ENCODE measurements around the gene ACVR1.

Gene ACVR1

DNA sequence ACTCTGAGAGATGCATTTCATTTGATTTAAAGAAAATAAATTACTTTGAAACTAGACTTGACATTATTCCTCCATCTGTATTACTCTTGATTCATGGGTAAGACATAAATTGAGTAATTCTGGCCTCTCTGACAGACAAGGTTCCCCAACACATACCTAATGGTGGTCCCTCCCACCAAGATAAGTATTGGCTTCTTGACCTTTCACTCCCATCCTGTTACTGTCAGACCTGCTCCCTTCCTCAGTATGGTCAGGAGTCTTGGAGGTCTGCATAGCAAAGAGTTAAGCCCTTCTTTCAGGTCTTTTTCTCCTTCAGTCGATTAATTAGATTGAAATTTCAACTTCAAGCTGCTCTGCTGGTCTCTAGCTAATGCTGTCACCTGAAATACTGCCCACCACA, 42.2 kb upstream of the ACVR1 start:
- TF ChIP-seq, protein P1, sequence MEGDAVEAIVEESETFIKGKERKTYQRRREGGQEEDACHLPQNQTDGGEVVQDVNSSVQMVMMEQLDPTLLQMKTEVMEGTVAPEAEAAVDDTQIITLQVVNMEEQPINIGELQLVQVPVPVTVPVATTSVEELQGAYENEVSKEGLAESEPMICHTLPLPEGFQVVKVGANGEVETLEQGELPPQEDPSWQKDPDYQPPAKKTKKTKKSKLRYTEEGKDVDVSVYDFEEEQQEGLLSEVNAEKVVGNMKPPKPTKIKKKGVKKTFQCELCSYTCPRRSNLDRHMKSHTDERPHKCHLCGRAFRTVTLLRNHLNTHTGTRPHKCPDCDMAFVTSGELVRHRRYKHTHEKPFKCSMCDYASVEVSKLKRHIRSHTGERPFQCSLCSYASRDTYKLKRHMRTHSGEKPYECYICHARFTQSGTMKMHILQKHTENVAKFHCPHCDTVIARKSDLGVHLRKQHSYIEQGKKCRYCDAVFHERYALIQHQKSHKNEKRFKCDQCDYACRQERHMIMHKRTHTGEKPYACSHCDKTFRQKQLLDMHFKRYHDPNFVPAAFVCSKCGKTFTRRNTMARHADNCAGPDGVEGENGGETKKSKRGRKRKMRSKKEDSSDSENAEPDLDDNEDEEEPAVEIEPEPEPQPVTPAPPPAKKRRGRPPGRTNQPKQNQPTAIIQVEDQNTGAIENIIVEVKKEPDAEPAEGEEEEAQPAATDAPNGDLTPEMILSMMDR (IDR thresholded peaks at IDR 0.05; ENCODE audit: low read depth, low read length) = no peak

DNA sequence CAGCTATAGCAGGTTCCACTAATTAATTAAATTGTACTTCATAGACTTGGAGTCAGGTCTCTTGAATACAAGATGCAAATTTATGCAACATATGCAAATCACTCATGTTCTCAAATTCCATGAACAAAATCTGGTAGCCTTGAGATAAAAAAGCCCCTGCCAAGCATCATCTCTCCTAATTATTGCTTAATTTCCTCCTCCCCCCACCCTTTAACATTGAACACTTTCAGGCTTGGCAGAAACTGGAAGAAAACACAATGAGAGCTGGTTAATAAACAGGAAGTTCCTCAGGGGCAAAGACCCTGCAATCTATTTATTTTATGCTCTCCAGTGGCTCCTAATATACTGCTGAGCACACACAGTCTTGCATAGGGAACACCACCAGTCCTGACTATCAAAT, 35.6 kb upstream of the ACVR1 start:
- DNase-seq (ENCODE audit: extremely low read depth, low read depth) = no peak
- TF ChIP-seq, protein P1 (IDR thresholded peaks at IDR 0.05; ENCODE audit: low read depth, low read length) = no peak

More for the DNA sequence above, 42.2 kb upstream of the ACVR1 start:
- no peak for DNase-seq (ENCODE audit: extremely low read depth, low read depth)

DNA sequence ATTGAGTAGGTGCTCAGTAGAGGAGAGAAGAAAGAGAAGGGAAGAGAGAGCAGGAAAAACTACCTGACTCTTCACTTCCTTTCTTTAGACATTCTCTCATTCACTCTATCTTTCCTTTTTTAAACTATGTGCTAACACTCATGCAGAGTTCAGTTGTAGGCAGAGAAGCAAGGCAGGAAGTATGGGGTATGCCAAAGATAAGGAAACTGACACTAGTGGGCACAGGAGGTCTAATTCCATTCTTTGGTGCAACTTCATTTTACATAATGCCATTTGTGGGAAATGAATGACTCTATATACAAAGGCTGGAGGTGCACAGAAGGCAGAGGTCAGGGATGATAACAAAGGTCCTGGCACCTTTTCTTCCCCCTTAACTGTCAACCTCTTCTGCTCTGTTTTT, 35.1 kb upstream of the ACVR1 start:
- no peak for DNase-seq (ENCODE audit: extremely low read depth, low read depth)
- TF ChIP-seq, protein P1 (IDR thresholded peaks at IDR 0.05; ENCODE audit: low read depth, low read length) = no peak

DNA sequence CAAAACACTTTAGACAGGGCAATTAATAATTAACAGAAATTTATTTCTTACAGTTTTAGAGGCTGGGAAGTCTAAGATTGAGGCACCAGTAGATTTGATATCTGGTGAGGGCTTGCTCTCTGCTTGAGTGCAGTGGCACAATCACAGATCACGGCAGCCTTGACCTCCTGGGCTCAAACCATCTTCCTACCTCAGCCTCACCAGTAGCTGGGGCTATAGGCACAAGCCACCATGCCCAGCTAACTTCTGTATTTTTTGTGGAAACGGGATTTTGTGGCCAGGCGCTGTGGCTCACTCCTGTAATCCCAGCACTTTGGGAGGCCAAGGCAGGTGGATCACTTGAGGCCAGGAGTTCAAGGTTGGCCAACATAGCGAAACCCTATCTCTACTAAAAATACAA, 29.0 kb upstream of the ACVR1 start:
- DNase-seq (ENCODE audit: extremely low read depth, low read depth) = no peak

DNA sequence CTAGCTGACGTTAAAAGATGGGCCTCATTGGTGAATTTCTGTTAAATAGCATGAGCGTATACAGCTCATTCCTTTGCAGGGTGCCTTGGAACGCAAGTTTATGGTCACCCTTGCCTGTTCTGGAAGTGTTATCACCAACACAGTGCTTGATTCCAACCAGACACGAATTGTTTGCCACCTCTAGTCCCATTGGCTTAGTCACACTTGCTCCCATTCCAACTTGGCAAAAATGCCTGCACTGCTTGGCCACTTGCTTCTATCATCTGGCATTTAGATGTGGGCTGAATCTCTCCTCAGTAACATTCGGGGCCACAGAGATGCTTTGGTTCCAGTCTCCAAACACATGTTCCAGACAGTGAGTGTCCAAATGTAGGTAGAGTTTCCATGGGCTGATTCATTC, 27.5 kb upstream of the ACVR1 start:
- TF ChIP-seq, protein P1 (IDR thresholded peaks at IDR 0.05; ENCODE audit: low read depth, low read length) = no peak
- DNase-seq (ENCODE audit: extremely low read depth, low read depth) = no peak

More for the DNA sequence above, 29.0 kb upstream of the ACVR1 start:
- TF ChIP-seq, protein P1 (IDR thresholded peaks at IDR 0.05; ENCODE audit: low read depth, low read length) = no peak

DNA sequence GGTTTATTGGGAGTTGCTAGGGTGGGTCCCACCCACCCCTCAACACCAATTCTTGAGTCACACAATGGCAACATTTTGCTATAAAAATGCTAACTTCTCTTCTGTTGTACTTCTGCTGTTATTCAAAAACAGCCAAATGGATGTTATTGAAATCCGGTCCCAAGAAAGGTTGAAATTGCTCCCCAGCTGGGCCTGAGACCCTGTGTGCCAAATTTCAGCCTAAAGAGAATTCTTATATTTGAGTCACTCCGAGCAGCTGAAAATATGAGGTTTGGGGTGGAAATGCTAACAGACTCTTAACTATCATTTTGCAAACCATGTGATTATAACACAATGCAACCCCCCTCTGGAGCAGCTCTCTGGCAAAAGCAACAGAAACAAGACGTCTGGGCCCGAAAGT, 27.0 kb upstream of the ACVR1 start:
- TF ChIP-seq, protein P1 (IDR thresholded peaks at IDR 0.05; ENCODE audit: low read depth, low read length) = no peak
- no peak for DNase-seq (ENCODE audit: extremely low read depth, low read depth)

DNA sequence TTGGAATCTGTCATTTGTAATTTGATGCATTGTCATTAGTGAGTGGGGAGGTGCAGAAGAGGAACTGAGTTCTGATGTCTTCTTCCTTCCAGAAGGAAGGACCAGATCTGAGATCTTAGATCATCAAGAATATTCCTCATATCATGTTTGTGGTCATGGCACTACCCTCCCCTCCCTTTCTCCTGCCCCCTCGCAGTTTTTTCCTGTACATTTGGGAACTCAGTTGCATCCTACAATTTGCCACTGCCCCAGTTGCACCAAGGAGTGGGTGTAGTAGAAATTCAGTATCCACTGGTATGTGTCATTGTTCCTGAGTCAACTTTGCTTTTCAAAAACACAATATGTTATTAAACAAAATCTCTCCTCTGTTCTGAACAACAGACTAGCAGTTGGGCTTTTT, 26.6 kb upstream of the ACVR1 start:
- no peak for DNase-seq (ENCODE audit: extremely low read depth, low read depth)
- TF ChIP-seq, protein P1 (IDR thresholded peaks at IDR 0.05; ENCODE audit: low read depth, low read length) = no peak
